ENCODE results near the gene WBP1.

Gene WBP1

DNA sequence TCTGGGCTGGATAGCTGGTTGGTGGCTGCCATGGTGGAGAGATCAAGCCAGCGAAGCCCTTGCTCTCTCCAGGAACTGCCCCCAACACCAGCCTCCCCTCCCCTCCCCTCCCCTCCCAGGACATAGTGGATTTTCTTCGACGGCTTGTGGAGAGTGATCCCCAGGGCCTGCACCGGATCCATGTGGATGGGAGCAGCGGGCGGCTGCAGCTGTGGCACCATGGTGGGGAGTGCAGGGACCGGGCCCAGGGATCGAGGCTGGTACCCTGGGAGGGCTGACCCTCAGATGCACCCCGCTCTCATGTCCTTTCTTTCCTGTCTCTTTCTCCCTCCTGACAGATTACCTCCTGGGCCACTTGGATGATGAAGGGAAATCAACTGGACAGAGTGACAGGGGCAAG, 31.7 kb downstream of the WBP1 start:
- TF ChIP-seq, protein P1, sequence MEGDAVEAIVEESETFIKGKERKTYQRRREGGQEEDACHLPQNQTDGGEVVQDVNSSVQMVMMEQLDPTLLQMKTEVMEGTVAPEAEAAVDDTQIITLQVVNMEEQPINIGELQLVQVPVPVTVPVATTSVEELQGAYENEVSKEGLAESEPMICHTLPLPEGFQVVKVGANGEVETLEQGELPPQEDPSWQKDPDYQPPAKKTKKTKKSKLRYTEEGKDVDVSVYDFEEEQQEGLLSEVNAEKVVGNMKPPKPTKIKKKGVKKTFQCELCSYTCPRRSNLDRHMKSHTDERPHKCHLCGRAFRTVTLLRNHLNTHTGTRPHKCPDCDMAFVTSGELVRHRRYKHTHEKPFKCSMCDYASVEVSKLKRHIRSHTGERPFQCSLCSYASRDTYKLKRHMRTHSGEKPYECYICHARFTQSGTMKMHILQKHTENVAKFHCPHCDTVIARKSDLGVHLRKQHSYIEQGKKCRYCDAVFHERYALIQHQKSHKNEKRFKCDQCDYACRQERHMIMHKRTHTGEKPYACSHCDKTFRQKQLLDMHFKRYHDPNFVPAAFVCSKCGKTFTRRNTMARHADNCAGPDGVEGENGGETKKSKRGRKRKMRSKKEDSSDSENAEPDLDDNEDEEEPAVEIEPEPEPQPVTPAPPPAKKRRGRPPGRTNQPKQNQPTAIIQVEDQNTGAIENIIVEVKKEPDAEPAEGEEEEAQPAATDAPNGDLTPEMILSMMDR (conservative IDR thresholded peaks at IDR 0.05; ENCODE audit: control insufficient read depth, insufficient read depth, low read depth, low read length): no peak
- no peak overlapping the region for H3K4me3 ChIP-seq (ENCODE audit: control insufficient read depth, low read depth, low read length)
- DNase-seq (ENCODE audit: low read depth): no peak

DNA sequence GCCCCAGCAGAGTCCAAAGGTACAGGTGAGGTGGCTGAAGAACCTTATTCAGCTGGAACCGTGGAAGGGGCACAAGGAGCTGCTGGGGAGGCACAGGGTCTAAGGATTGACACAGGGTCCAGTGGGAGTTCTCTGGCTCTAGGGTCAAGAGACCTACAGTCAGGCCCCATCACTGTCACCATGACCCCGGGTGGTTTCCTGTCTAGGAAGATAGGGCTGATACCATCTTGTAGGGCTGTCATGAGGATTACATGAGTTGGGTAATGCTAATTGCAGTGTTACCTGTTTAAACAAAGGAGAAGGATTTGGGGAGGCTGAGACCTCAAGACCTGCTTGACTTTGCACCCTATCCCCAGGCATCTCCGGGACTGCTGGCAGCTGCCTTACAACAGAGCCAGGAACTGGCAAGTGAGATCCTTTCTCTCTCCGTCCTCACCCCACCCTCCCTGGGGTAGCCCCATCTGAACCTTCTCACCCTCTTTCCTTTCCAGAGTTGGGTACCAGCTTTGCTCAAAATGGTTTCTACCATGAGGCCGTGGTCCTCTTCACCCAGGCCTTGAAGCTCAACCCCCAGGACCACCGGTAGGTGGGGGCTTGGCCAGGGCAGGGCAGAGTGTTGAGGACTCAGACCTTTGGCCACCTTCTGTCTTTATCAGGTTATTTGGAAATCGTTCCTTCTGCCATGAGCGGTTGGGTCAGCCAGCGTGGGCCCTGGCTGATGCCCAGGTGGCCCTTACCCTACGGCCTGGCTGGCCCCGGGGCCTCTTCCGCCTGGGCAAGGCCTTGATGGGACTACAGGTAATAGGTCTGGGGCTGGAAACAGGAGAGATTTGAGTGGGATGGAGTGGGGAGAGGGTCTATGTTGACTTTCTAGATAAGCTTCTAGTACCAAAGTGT, 33.7 kb downstream of the WBP1 start:
- no peak overlapping the region for H3K4me3 ChIP-seq (ENCODE audit: control insufficient read depth, low read depth, low read length)
- TF ChIP-seq, protein P1 (conservative IDR thresholded peaks at IDR 0.05; ENCODE audit: control insufficient read depth, insufficient read depth, low read depth, low read length): no peak
- no peak for DNase-seq (ENCODE audit: low read depth)

DNA sequence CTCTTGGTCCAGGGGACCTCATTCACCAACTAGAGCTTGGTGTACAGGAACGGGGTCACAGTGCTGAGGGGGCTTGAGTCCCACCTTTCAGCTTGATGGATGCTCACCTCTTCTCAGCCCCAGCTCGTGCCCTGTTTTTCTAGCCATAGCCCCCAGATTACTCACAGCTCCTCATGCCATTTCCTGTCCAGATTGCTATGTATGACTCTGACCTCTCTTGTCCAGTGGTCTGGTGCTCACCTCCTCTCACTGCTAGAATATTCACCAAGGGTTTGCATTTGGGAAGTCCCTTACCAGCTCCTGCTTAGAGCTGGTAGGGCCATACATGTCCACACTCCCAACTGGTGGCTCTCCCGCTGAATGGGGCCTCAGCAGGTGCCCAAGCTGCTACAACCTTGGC, 35.3 kb downstream of the WBP1 start:
- no peak for DNase-seq (ENCODE audit: low read depth)
- TF ChIP-seq, protein P1 (conservative IDR thresholded peaks at IDR 0.05; ENCODE audit: control insufficient read depth, insufficient read depth, low read depth, low read length): no peak
- H3K4me3 ChIP-seq (ENCODE audit: control insufficient read depth, low read depth, low read length): no peak overlapping the region

DNA sequence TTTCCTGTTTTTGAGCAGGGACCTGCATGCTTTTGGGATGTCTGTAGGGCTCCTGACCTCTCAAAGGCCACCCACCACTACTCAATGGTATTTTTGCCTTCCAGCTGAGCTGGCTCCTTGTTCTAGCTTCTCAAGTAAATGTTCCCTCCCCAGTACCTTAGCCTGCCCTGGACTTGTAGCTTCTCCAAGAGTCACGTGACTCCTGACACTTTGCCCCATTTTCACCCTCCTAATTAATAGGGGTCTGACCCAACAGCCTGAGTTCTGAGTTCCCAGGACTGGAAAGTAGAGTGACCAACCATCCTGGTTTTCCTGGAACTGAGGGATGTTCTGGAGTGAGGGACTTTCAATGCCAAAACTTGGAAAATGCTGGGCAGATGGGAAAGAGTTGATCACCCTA, 37.2 kb downstream of the WBP1 start:
- H3K4me3 ChIP-seq (ENCODE audit: control insufficient read depth, low read depth, low read length): no peak overlapping the region
- no peak for DNase-seq (ENCODE audit: low read depth)
- TF ChIP-seq, protein P1 (conservative IDR thresholded peaks at IDR 0.05; ENCODE audit: control insufficient read depth, insufficient read depth, low read depth, low read length): no peak

DNA sequence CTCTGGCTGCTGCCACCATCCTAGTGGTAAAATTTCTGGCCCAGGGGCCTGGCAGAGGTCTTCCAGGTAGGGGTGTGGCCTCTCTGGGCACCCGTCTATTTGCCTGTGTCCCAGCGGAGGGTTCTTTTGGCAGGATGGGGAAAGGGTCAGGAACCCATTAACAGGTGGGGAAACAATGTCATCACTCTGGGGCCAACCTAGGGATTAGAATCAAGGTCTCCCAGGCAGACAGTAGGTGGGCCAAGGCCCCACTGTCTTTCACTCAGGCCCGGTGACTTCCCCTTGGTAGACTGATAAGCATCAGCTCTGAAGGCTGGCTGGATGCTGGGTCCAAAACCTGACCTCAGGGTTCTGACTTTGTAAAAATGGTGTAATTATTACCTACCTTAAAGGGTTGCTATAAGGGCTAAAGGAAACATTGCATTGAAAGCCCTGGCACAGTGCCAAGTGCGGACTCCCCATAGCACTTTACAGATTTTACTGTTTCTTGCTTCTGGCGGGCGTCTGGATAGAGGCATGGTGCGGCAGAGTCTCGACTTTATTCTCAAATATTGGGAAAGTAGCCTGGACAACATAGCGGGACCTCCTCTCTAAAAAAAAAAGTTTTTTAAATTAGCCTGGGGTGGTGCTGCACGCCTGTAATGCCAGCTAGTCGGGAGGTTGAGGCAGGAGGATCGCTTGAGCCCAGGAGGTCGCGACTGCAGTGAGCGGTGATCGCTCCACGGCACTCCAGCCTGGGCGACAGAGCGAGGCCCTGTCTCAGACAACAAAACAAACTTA, 38.9 kb downstream of the WBP1 start:
- no peak for DNase-seq (ENCODE audit: low read depth)
- TF ChIP-seq, protein P1 (conservative IDR thresholded peaks at IDR 0.05; ENCODE audit: control insufficient read depth, insufficient read depth, low read depth, low read length): no peak
- no peak overlapping the region for H3K4me3 ChIP-seq (ENCODE audit: control insufficient read depth, low read depth, low read length)

DNA sequence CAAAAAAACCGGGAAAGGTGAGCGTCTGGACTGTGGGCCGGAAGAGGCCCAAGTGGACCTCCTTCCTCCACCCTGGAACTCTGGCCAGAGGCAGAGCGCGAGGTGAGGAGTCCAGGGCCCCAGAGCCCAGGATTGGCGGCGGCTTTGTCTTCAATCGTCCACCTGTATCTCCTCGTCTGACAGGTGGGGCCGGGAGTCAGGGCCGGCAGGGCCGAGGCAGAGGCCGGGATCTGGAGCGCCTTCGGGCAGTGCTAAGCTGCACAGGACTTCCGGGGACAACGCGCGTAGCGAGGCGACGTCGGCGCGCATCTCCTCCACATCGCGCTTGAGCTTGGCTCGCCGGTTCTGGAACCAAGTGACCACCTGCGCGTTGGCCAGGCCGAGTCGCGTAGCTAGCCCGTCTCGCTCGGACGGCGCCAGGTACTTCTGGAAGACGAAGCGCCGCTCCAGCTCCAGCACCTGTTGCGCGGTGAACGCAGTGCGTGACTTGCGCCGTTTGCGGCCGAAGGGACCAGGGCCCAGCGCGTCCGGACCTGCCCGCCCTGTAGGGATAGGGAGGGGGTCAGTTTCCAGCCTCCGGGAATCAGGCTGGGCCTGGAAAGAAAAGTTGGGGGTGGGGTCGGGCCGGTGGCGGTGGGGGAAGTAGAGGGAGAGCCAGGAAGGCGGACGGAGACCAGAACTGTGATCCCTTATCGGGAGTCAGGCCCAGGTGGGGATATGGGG, 39.7 kb downstream of the WBP1 start:
- no peak for DNase-seq (ENCODE audit: low read depth)

More for the DNA sequence above, 39.7 kb downstream of the WBP1 start:
- TF ChIP-seq, protein P1 (conservative IDR thresholded peaks at IDR 0.05; ENCODE audit: control insufficient read depth, insufficient read depth, low read depth, low read length): no peak
- peak overlapping the region; percentile 37 for H3K4me3 ChIP-seq (ENCODE audit: control insufficient read depth, low read depth, low read length)
